Lower leg skin (tissue), 4 donors: ENCODE data around the gene CENPP. TPM values are rescaled to one million over a fixed set of nuclear protein-coding genes. Genes with fewer than 3 reads are reported as not detected.

Experiments
- DNase-seq, 2 donors: peaks; one replicate each; pipeline ENCODE4 v3.0.0-alpha.2; 2019; ENCODE audit warnings: low spot score in 2 of 2
- H3K4me3 ChIP-seq: fragments of 200-600 bp; sonication (generic); 2 replicates; pipeline ENCODE4 v1.5.1; 2017; ENCODE audit warnings: mild to moderate bottlenecking, low read depth; ENCODE audit not compliant: poor library complexity, severe bottlenecking
- POLR2A ChIP-seq, 2 donors: fragments of 450-650 bp; IDR thresholded peaks; one replicate each; pipeline ENCODE4 v1.6.1; 2016 to 2017; ENCODE audit warnings: antibody characterized with exemption in 2 of 2, mild to moderate bottlenecking in 1 of 2, moderate library complexity in 1 of 2
- WGBS, 2 donors: methylation state at CpG; one replicate each; pipeline ENCODE4 v1.1.5; 2018; 5-methylcytosine and 5-hydroxymethylcytosine counted together
- intact Hi-C: fragments of 100-400 bp; cut with DNase I; formaldehyde crosslinking; loops from one replicate; pipeline ENCODE4 v1.15.0; 2023; ENCODE audit warnings: low total_unique reads
- total RNA-seq, 4 donors: library from RNA; depleted of rRNA; stranded (reverse); fragments of >200 nt; gene quantifications; one replicate each; pipeline ENCODE4 v1.1.0, GENCODE V29; 2016
- TF ChIP-seq, protein P1 (sequence below), 3 donors: fragments of 450-650 bp; IDR thresholded peaks; one replicate each; pipeline ENCODE4 v1.5.1; 2016; ENCODE audit warnings: antibody characterized with exemption in 3 of 3, mild to moderate bottlenecking in 3 of 3, moderate library complexity in 2 of 3

The CENPP gene
- 10 to 100 TPM in 2 of 4 donors, 1 to 10 TPM in 2; 7.8 to 28.8 (median 12.2) TPM for total RNA-seq

- TF ChIP-seq, protein P1, sequence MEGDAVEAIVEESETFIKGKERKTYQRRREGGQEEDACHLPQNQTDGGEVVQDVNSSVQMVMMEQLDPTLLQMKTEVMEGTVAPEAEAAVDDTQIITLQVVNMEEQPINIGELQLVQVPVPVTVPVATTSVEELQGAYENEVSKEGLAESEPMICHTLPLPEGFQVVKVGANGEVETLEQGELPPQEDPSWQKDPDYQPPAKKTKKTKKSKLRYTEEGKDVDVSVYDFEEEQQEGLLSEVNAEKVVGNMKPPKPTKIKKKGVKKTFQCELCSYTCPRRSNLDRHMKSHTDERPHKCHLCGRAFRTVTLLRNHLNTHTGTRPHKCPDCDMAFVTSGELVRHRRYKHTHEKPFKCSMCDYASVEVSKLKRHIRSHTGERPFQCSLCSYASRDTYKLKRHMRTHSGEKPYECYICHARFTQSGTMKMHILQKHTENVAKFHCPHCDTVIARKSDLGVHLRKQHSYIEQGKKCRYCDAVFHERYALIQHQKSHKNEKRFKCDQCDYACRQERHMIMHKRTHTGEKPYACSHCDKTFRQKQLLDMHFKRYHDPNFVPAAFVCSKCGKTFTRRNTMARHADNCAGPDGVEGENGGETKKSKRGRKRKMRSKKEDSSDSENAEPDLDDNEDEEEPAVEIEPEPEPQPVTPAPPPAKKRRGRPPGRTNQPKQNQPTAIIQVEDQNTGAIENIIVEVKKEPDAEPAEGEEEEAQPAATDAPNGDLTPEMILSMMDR (IDR thresholded peaks at IDR 0.05) = no peak
- no peak for TF ChIP-seq POLR2A (IDR thresholded peaks at IDR 0.05)
- peak within 1 kb of the TSS; percentile 68 for H3K4me3 ChIP-seq
- DNase-seq = peak; percentile 86 to 96
- WGBS, 2 donors = 0% methylated on average over 53 to 54 of the region's 55 CpGs
- intact Hi-C loops = loop anchor here (5.0 kb wide), 1 partner anchor 307 kb away; no protein-coding TSS in a partner anchor
Measured at GRCh38 chr9:92325269-92325990, at the start of gene CENPP, which contains the start of gene NOL8. TSS of gene CENPP (plus strand) at chr9:92325953. TSS of gene NOL8 (minus strand) at chr9:92325350. CDS start at chr9:92324161, 1,189 bp downstream.

GRCh38 chr9:92276331-92277032 is 49.3 kb upstream of the CENPP start:
- 63% methylated on average over 11 of the region's 11 CpGs for WGBS, 2 donors
- intact Hi-C loops = no loop called here
- DNase-seq = no peak
- TF ChIP-seq POLR2A (IDR thresholded peaks at IDR 0.05) = no peak
- TF ChIP-seq, protein P1 (IDR thresholded peaks at IDR 0.05) = no peak
- H3K4me3 ChIP-seq = no peak overlapping the region

DNA sequence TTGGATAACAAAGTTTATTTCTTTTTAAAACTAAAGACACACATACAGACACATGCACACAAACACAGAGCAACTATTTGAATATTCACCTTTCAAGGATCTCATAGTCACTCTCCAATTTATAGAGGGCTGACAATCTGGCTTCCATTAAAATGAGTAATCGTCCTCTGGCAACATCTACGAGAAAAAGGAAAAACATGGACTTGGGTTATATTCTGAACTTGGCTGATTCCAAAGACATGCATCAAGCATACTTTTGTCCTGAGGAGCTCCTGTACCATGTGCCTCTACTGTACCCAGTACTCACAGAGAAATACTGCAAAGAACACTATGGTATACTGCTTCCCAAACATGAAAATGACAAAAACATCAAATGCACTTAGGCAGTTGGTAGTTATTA is 47.6 kb upstream of the CENPP start:
- no peak overlapping the region for H3K4me3 ChIP-seq
- no peak for DNase-seq
- intact Hi-C loops = no loop called here
- WGBS, 2 donors = 31 to 52% methylated on average over 2 of the region's 2 CpGs
- TF ChIP-seq, protein P1 (IDR thresholded peaks at IDR 0.05) = no peak
- no peak for TF ChIP-seq POLR2A (IDR thresholded peaks at IDR 0.05)

- DNase-seq = no peak
- TF ChIP-seq, protein P1 (IDR thresholded peaks at IDR 0.05) = no peak
- TF ChIP-seq POLR2A (IDR thresholded peaks at IDR 0.05) = no peak
- WGBS, 2 donors = 93 to 94% methylated on average over 1 of the region's 1 CpG
- H3K4me3 ChIP-seq = no peak overlapping the region
- intact Hi-C loops = no loop called here
Measured at GRCh38 chr9:92279302-92279701, 46.5 kb upstream of the CENPP start.

DNA sequence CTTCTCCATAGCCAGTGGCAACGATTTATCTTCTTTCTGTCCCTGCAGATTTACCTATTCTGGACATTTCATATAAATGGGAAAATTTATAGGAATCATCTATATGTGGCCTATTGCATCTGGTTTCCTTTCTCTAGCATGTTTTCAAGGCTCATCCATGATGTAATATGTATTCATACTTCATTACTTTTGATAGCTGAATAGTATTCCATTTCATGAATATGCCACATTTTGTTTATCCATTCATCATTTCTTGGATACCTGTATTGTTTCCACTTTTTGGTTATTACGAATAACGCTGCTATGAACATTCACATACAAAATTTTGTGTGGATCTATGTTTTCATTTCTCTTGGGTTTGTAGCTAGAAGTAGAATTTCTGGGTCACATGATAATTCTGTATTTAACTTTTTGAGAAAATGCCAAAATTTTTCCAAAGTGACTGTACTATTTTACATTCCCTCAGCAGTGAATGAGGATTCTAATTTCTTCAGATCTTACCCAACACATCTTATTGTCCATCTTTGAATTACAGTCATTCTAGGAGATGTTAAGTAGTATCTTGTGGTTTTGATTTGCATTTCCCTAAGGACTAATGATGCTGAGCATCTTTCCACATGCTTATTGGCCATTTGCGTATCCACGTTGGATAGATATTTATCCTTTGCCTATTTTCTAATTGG is 35.9 kb upstream of the CENPP start:
- H3K4me3 ChIP-seq = no peak overlapping the region
- TF ChIP-seq, protein P1 (IDR thresholded peaks at IDR 0.05) = no peak
- no peak for TF ChIP-seq POLR2A (IDR thresholded peaks at IDR 0.05)
- no peak for DNase-seq
- 95% methylated on average over 5 of the region's 5 CpGs for WGBS, 2 donors
- intact Hi-C loops = no loop called here
